SW480 (cell line): ENCODE data around the gene TMEM154.

ENCODE experiments used
- DNase-seq: peaks from one replicate; pipeline ENCODE4 v3.0.0-alpha.2; 2016; ENCODE audit warnings: low spot score

The TMEM154 gene

DNA sequence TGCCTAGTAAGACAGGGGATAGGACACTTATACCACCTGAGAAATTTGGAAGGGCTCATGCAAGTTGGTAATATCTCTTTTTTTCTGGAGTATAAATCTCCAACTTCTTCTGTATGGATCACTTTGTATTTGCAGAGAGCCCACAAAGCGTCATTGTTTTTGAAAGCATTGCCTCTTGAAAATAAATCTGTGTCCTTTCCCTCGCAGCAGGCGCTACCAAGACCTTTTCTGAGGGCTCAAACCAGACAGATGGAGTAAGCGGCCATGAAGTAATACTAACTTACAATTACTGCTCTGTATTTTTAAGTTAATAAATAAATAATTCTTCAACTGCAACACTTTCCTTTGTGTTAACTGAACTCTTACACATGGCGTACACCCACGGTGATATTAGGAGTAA is 87.9 kb downstream of the TMEM154 start:
- no peak for DNase-seq

DNA sequence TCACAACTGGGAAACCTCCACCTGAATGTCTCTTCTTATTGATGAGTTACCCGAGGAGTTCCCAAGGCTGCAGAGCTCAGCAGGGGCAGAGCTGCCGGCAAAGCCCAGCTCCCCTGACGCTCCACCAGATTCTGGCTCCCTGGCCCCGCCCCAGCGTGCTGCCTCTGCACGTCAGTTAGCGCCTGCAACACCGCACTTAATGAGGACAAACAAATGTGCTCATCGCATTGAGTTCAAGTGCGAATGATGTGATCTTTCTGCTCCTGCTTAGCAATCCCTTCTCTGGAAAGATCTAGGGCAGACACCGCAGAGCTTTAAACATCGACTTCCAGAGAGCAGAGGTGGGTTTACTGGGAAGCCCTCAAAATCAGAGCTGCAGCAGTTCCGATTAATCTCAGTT is 88.4 kb downstream of the TMEM154 start:
- DNase-seq, result no peak

DNA sequence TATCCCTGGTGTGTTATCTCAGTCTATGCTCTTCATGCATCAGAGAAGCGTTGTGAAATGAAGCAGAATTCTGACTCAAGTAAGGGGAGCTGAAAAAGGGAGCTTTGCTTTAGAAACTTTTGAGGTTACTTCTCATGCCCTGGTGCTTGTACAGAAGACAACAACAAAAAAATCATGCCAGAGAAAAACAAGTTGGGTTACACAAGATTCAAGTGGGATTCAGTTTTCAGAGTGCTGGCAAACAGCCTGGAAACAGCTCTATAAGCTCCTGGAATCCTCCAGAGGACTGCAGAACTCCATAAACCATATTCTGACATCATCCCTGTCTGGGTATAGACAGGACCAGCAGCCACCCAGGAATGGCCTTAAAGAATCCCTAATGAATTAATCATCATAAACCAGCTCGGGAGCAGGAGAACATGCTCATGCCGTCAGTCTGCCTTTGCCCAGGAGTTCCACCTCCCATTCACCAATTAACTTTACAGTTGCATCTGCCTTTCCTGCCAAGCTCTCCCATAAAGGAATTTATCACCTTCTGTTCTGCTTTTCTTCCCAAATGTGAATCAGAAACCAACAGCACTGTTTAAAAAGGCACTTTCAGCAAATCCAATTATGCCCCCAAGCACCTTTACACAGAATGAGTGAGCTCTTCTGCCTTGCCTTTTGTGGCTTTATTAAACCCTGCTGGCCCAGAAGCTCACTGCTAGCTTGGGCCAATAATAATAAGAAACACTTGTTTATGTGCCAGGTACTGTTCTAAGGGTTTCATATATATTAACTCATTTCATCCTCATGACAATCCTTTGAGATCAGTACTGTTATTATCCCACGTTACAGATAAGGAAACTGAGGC is 89.4 kb downstream of the TMEM154 start:
- DNase-seq, result peak; percentile 7

DNA sequence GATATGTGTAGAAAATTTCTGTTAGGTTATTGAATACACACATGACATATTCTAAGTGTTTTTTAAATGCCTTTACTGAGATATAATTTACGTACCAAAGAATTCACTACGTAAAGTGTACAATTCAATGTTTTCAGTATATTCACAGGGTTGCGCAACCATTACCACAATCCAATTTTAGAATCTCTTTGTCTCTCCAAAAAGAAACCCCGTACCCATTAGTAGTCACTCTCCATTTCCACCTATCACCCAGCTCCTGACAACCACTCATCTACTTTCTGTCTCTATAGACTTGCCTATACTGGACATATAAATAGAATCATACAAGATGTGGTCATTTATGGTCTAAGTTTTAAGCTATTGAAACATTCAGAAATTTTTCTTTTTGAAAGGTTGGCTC is 90.9 kb downstream of the TMEM154 start:
- no peak for DNase-seq

DNA sequence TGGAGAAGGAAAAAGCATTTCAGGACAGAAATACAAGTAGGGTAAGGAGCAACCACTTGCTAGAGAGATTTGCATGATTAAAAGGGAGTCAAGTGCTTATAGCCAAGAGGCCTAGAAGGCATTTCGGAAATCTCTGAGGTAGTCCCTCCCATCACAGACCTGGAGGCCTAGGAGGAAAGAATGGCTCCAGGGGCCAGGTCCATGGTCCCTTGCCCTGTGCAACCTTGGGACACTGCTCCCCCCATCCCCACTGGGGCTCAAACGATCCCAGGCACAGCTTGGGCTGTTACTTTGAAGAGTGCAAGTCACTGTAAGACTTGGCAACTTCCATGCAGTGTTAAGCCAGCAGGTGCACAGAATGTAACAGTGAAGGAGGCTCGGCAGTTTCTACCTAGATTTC is 92.7 kb downstream of the TMEM154 start:
- no peak for DNase-seq

DNA sequence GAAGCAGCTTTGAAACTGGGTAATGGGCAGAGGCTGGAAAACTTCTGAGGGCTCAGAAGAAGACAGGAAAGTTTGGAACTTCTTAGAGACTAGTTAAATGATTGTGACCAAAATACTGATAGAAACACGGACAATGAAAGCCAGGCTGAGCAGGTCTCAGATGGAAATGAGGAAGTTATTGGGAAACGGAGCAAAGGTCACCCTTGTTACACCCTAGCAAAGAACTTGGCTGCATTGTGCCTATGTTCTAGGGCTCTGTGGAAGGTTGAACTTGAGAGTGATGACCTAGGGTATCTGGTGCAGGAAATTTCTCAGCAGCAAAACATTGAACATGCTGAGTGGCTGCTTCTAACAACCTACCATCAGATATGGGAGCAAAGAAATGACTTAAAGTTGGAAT is 93.1 kb downstream of the TMEM154 start:
- no peak for DNase-seq

DNA sequence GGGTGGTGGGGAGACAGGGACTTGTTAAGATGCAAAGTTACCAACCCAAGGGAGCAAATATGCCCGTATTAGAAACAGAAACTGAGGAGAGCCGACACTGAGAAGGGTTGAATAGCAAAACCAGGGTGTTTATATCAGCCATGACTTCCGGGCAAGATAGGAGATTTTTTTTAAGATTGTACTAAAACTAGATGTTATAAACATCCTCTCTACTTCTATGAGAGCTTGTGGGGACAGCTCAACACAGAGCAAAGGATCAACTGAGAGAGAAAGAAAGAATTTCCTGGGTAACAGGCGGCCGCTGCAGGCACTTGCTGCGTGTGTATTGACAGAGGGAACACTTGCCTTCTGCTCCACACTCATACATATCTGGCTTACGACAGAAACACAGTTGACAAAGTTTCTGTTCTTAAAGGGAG is 94.8 kb downstream of the TMEM154 start:
- no peak for DNase-seq

DNA sequence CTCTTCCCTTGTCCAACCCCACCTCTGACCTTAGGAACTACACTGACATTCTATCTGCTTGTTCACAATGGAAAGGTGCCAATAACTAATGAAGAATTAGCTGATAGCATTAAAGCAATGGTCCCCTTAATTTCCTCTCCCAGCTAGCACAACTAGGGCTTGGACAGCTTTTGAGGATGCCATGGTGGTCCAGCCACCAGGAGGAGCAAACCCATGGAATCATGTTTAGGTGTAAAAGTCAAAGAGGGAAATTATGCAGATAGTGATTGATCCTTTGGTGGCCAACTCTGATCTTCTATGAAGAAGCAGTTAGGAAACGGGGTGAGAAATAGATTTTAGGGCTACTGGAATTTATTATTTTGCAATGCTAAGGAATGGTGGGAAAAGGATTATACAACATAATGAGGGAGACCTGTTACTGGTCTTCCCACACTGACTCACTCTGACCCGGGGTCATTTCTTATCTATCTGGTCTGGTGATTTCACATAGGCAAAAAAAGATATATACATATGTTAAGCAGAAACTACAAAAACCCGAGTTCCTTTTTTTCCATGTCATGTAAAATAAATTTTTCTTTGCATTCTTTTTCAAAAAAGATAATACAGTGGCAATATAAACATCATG is 98.1 kb downstream of the TMEM154 start:
- DNase-seq, result no peak

DNA sequence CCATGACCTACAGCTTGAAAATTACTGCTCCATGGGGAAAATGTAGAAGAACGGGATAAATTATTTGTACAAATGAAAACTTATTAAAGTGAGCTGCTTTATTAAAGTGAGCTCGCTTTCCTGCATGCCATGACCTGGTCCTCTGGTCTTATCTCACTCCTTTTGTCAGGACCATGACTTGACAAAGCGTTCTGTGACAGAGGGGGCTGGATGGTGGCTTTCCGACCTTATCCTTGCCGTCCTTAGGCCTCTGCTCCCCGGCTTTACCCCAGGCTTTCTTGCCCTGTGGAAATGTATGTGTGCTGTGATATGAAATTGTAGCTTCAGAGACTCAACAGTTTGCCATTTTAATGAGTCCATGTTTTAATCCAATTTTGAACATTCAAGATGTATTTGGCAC is 99.9 kb downstream of the TMEM154 start:
- no peak for DNase-seq

DNA sequence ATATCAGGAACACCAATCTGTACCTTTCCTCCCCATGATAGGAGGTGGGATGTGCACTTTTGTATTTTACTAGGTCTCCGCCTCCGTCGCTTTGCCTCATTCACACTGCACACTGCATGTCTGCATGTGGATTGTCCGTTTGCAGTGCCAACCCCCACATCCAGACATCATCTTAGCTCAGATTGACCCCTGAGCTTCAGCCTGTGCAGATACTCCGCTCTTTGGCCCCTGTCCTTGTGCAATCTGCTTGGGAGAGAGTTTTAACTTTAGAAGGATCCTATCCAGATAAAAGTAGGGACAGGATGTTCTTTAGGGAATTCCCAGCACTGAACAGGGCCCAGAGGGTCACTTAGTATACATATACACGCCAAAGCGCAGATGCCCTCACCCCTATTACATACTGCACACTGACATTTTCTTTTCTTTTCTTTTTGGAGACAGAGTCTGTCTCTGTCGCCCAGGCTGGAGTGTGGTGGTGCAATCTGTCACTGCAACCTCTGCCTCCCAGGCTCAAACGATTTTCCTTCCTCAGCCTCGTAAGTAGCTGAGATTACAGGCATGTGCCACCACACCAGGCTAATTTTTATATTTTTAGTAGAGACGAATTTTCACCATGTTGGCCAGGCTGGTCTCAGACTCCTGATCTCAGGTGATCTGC is 100.6 kb downstream of the TMEM154 start:
- no peak for DNase-seq

DNA sequence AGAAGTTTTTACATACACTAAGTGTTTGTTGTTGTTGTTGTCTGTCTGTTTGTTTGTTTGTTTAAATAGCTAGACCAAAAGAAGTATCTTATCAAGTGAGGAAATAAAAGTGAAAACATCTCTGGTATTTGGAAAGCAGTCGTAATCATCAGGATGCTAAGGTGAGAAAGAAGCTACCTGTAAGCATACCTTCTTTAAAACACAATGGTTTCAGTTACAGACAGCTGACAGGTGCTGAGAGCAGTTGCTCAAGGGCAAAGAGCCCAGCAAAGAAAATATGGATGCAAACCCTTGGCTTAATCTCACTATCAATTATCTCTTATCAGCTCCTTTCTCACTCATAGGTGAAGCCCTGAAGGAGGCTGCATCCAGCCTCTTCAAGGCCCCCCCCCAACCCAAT is 101.1 kb downstream of the TMEM154 start:
- DNase-seq, result no peak

DNA sequence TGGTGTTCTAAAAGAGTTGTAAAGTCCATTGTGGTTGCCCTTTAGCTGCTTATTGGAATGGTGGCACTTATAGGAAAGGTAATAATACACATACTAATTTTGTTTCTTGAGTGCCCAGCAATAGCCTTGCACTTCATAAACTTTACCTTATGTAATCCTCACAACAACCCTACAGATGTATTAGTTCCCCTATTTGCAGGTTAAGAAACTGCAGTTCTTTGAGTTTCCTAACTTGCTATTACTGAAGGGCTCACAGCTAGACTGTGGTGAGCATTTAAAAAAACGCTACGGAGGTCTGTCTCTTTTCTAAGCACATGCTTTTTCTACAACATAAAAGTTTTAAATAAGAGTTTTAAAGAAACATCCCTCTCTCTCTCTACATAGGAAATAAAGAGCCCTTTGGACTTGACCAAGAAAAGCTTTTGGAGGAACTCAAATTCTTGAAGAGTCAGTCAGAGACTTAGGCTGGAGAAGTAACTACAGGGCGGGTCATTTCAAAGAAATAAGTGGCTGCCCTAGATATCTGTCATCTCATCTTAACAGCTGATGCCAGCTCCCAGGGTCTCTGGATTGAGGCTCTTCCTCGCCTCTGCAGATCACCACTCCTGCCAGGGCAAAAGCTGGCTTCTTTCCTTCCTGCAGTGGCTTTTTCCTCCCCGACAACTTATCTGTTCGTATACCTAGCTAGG is 101.9 kb downstream of the TMEM154 start:
- no peak for DNase-seq

DNA sequence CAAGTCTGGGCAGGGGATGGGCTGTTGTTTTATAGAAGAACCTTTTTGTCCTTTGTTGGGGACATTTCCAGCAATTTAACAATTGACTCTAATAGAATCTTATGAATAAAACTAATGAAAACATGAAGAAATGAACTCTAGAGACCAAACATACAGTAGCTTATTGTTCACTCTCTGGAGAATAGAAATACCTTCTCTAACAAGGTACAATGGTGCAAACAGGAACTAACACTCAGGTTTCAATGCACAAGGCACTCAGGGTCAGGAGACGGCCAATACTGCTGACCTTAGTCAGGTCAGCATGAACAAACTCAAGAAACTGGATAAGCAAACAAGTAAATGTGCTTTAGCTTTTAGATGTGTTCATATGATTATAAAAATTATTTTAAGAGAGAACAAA is 104.3 kb downstream of the TMEM154 start:
- DNase-seq, result no peak

DNA sequence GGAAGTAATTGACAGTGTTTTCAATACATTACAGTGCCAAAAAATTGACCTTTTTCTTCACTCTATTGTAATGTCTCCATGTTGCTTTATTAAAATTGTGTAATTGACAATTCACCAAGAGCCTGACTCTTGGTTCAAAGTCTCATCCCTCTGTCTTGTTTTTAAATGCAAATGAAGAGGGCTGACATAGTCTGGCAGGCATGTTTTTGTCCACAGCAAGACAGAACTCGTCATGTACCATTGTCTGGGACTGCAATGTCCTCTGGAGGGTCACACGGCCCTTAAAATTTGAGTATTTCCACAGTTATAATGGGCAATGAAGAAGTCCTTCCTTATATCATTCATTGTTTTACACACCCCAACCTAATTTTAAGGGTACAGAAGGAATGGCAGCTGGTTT is 105.9 kb downstream of the TMEM154 start:
- DNase-seq, result no peak

DNA sequence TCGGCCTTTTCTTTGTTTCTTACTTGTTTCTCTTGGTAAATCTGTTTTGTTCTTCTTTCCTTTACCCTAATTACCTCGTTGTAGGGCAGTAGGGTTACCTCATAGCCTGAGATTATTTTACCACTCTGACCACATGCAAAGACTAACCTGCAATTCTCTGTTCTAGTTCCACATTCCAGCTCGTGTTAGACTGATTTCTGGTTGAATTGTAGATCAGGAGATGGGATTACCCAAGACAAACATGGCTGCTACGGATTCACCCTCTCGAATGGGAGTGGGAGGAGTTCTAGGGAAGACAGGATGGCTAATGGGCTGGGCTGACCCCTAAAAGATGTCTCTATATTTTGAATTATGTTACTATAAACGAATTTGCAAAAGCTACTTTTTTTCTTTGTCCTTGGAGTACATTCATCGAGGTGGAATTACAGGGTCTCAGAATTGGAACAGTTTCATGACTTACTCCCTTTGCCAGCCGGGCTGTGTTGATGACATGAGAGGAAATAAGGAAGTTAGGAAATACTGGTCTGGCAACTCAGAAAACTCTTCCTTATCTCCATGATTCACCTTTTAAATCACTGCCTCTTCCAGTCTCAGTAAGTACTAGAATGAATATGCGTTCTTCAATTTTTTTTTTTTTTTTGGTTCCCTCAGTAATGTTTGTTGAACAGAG is 107.2 kb downstream of the TMEM154 start:
- no peak for DNase-seq

DNA sequence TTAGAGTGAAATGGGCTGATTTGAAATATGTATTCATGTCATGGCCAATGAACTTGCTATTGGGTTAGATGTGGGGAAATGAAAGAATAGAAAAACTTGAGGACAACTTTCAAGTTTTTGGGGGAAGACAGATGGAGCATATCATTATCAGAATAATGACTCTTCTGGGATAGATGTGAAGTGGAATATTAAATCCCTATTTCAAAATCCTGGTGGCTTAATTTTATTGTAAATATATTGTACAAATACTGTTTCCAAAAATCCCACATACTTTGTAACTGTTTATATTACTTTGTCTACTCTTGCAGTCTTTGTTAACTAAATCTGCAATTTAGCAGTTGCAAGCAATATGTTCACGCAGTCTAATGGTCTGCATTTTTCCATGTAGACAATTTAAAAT is 108.0 kb downstream of the TMEM154 start:
- no peak for DNase-seq

DNA sequence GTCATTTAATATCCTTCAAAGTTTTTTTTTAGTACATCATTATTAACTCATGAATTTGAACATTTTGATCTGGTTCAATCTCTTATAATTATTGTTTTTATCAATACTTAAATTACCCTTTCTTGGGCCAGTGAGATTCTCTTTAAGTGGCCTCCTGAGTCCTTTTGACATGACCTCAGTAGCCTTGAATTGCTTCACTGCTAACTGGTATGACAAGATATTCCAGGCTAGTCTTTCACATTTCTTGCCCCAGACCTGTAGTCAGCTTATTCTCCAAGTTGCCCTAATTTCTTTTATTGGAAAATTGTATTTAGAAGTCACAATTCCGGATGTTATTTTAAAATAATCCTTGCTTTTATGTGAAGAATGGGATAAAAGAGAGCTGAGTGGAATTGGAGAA is 108.5 kb downstream of the TMEM154 start:
- DNase-seq, result no peak
